Measurements from ENCODE around the gene MAF. TPM values are rescaled to one million over a fixed set of nuclear protein-coding genes. Genes with fewer than 3 reads are reported as not detected.

MAF gene
- total RNA-seq, 2 donors from 2014 or later: 5.4 to 16.7 TPM

DNA sequence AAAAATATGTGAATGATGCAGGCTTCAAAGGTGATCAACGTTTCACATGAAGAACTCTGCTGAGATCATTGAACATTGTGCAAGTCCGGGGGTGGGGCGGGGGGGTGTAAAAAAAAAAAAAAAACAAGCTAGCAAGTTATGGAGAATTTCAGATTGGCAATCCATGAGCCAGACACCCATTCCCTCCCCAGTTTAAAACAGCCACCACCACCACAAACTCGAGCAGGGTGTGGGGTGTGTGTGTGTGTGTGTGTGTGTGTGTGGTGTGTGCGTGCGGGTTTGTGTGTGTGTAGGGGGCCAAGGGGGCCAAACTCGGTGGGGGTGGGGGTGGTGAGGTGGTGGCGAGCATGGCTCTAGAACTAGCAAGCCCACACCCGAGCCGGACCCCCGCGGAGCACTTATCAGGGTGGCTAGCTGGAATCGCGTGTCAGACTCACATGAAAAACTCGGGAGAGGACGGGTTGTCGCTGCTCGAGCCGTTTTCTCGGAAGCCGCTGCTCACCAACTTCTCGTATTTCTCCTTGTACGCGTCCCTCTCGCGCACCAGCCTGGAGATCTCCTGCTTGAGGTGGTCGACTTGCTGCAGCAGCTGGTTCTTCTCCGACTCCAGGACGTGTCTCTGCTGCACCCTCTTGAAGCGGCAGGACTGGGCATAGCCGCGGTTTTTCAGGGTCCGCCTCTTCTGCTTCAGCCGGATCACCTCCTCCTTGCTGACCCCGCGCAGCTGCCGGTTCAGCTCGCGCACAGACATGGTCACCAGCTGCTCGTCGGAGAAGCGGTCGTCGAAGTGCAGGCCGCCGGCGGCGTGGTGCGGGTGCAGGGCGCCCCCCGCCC is 2.0 kb downstream of the MAF start:
- Histone ChIP-seq H3K36me3 (no peaks in the 10 kb centered on the region), H3K27ac (peak overlapping the region; percentile 73 to 76), H3K27me3 (no peaks in the 10 kb centered on the region), H3K4me1 (peaks cover 0 to 19% of the 10 kb centered on the region in 2 donors), H3K9me3 (no peaks in the 10 kb centered on the region), H3K4me3 (peak overlapping the region; percentile 52 to 58)
- TF ChIP-seq, protein P1, sequence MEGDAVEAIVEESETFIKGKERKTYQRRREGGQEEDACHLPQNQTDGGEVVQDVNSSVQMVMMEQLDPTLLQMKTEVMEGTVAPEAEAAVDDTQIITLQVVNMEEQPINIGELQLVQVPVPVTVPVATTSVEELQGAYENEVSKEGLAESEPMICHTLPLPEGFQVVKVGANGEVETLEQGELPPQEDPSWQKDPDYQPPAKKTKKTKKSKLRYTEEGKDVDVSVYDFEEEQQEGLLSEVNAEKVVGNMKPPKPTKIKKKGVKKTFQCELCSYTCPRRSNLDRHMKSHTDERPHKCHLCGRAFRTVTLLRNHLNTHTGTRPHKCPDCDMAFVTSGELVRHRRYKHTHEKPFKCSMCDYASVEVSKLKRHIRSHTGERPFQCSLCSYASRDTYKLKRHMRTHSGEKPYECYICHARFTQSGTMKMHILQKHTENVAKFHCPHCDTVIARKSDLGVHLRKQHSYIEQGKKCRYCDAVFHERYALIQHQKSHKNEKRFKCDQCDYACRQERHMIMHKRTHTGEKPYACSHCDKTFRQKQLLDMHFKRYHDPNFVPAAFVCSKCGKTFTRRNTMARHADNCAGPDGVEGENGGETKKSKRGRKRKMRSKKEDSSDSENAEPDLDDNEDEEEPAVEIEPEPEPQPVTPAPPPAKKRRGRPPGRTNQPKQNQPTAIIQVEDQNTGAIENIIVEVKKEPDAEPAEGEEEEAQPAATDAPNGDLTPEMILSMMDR (IDR thresholded peaks at IDR 0.05): no peak
- peak; percentile 71 for DNase-seq (ENCODE audit: low spot score)

DNA sequence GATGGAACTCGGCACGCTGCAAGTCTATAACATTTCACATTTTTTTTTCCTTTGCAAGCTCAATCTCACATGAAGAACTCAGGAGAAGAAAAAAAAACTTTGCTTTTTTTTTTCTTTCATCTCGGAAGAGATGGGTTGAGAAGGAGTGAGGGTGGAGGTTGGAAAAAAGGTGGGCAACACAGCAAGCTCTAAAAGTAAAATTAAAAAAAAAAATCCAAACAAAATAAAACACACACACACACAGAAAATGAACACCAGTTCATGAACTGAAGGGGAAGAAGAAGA is 2.5 kb downstream of the MAF start:
- H3K27me3 ChIP-seq: no peaks in the 10 kb centered on the region
- H3K27ac ChIP-seq: peak overlapping the region; percentile 8 to 73
- H3K4me3 ChIP-seq: peak overlapping the region; percentile 52 to 58
- peaks cover 0 to 19% of the 10 kb centered on the region in 2 donors for H3K4me1 ChIP-seq
- TF ChIP-seq, protein P1 (IDR thresholded peaks at IDR 0.05): no peak
- no peaks in the 10 kb centered on the region for H3K9me3 ChIP-seq
- H3K36me3 ChIP-seq: no peaks in the 10 kb centered on the region
- DNase-seq (ENCODE audit: low spot score): no peak

DNA sequence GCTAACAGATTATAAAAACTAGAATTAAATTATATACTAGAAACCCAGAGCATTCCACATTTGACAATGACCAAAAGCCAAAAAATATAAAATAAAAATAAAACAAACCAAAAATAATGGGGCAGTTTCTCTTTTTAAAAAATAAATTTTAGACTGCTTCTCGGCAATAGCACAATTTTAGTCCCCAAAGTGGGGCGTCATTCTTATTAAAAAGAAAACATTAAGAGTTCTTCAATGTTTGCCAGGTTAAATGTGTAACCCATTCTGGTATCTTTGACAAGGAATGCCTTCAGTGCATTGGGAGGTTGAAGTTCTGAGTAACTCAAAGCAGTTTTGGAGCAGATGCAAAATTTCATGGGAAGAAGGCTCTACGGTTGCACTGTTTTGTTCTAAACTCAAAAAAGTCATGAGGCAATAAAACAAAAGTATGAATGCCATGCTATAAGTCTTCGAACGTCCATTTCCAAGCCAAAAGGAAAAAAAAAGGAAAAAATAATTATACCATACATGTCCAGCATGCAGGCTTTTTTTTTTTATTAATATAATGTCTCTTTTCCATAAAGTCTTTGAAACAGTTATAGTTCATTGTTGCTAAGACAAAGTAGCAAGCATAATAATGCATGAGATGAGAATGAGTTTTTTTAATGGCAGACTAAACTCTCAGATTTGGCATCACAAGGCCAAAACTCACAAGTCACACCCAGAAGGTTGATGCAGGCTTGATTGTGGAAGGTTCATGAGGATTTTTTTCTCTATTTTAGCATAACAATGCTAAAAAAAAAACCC is 3.1 kb downstream of the MAF start:
- H3K36me3 ChIP-seq: no peaks in the 10 kb centered on the region
- no peak for DNase-seq (ENCODE audit: low spot score)
- H3K4me1 ChIP-seq: peaks cover 0 to 18% of the 10 kb centered on the region in 2 donors
- peak overlapping the region; percentile 8 to 73 for H3K27ac ChIP-seq
- H3K4me3 ChIP-seq: peak overlapping the region; percentile 52 to 58
- TF ChIP-seq, protein P1 (IDR thresholded peaks at IDR 0.05): no peak
- H3K9me3 ChIP-seq: no peaks in the 10 kb centered on the region
- no peaks in the 10 kb centered on the region for H3K27me3 ChIP-seq

DNA sequence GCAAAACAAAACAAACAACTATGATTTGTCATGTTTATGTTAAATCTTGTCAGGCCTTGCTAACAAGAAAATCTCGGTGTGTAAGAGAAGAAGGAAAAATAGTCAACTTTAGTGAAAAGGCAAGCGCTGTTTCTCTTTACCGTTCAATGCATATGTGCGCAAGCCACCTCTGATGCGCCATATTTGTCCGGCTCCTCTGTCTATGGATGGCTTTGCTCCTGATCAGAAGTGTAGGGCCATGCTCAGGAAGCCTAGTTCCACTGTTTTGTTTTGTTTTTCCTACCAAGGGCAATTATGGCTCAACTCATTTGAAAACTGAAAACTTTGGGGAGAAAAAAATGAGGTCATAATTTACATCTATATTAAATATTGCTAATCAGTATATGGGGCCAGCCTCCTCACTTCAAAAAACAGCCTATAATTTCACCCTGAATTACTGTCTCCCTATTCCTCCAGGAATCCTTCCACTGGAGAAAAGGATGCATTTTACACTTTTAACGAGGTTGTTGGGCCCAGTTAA is 4.5 kb downstream of the MAF start:
- Histone ChIP-seq H3K27me3 (no peaks in the 10 kb centered on the region), H3K9me3 (no peaks in the 10 kb centered on the region), H3K4me1 (peaks cover 0 to 6% of the 10 kb centered on the region in 2 donors), H3K27ac (peak overlapping the region; percentile 54 to 60), H3K4me3 (peak overlapping the region; percentile 11 to 58), H3K36me3 (no peaks in the 10 kb centered on the region)
- DNase-seq (ENCODE audit: low spot score): peak; percentile 38
- TF ChIP-seq, protein P1 (IDR thresholded peaks at IDR 0.05): no peak

DNA sequence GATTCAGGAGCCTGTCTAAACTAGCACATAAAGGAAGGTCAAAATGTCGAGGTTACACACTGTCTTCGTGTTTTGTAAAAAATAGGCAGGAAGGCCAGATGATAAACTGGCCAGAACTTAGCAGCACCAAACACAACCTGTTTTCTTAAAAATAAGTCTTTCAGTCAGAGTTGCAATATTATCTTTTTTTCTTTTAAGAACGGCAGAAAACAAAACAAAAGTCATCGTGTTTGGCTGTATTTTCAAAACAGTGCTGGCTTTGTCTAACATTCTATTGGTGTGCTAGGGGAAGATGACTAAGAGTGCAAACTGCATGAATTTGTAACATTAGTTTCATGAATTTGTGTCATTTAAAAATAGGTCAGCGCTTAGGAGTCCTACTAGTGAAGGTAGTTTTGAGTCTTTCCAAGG is 5.3 kb downstream of the MAF start:
- H3K36me3 ChIP-seq: no peaks in the 10 kb centered on the region
- H3K9me3 ChIP-seq: no peaks in the 10 kb centered on the region
- H3K27me3 ChIP-seq: no peaks in the 10 kb centered on the region
- H3K4me1 ChIP-seq: peaks cover 0 to 4% of the 10 kb centered on the region in 2 donors
- H3K4me3 ChIP-seq: peak overlapping the region; percentile 14 to 58
- TF ChIP-seq, protein P1 (IDR thresholded peaks at IDR 0.05): no peak
- peak overlapping the region; percentile 54 to 60 for H3K27ac ChIP-seq
- DNase-seq (ENCODE audit: low spot score): no peak
